Ovary (tissue), 9 donors: ENCODE data around the gene ZNF879. TPM values are rescaled to one million over a fixed set of nuclear protein-coding genes. Genes with fewer than 3 reads are reported as not detected.

Source experiments
- DNase-seq, 5 donors: peaks; one replicate each; pipeline ENCODE4 v3.0.0-alpha.2; 2019 to 2020
- H3K27ac ChIP-seq, 2 donors: fragments of 200-600 bp; one replicate each; pipeline versions ENCODE4 v1.5.1 to v1.8.0; 2019 to 2022
- H3K27me3 ChIP-seq: fragments of 200-600 bp; one replicate; pipeline ENCODE4 v1.8.0; 2022
- H3K36me3 ChIP-seq: fragments of 200-600 bp; sonication (generic); one replicate; pipeline ENCODE4 v1.5.1; 2019
- H3K4me1 ChIP-seq: one replicate; pipeline ENCODE4 v1.8.1; 2013; ENCODE audit warnings: mild to moderate bottlenecking, moderate library complexity; ENCODE audit not compliant: insufficient read depth
- H3K4me3 ChIP-seq: fragments of 200-600 bp; sonication (generic); one replicate; pipeline ENCODE4 v1.5.1; 2017
- H3K9me3 ChIP-seq, 2 donors: fragments of 200-600 bp in 1 of 2; sonication (generic) in 1 of 2; one replicate each; pipeline versions ENCODE4 v1.5.1 to v1.8.1; 2013 to 2019; ENCODE audit warnings: mild to moderate bottlenecking in 1 of 2, moderate library complexity in 1 of 2
- EP300 ChIP-seq: sonication (generic); formaldehyde crosslinking; IDR thresholded peaks from one replicate; pipeline ENCODE4 v1.6.1; 2017; ENCODE audit warnings: antibody characterized with exemption
- POLR2A ChIP-seq: fragments of 450-650 bp; IDR thresholded peaks from one replicate; pipeline ENCODE4 v1.6.1; 2017; ENCODE audit warnings: antibody characterized with exemption, mild to moderate bottlenecking, moderate library complexity
- WGBS, 3 donors: extraction: QIAGEN DNeasy Blood & Tissue Kit in 1 of 3; methylation state at CpG; one replicate each; pipeline versions ENCODE4 v1.1.5 to v1.1.7; 2013 to 2017; 5-methylcytosine and 5-hydroxymethylcytosine counted together
- intact Hi-C, 4 donors: fragments of 100-400 bp; cut with DNase I; formaldehyde crosslinking; loops; one replicate each; pipeline versions ENCODE4 v1.11.0 to v1.15.1; 2022 to 2023
- polyA plus RNA-seq, 2 donors: library from polyadenylated mRNA; stranded (reverse); fragments of 200-250 nt in 1 of 2; fragments of 350-450 nt in 1 of 2; fragmentation: Illumina TruSeq in 1 of 2; extraction: RNeasy Lipid Tissue Mini Kit (QIAGEN cat#74804) in 1 of 2; gene quantifications; one replicate each; pipeline ENCODE4 v1.2.3, GENCODE V29; 2013 to 2014
- total RNA-seq, 7 donors: library from RNA; depleted of rRNA in 2 of 7; stranded (reverse); fragments of >200 nt in 2 of 7; fragmentation: NEBNext Ultra II Directional in 3 of 7; extraction: Animal tissue kit (Norgen Biotek cat#: 25700) in 3 of 7; gene quantifications; one replicate each; pipeline versions ENCODE4 v1.1.0 to v1.2.4, GENCODE V29; 2016 to 2023
- TF ChIP-seq, protein P1 (sequence below), 3 donors: fragments of 450-650 bp in 2 of 3; fragments of 200-600 bp in 1 of 3; IDR thresholded peaks; one replicate each; pipeline versions ENCODE4 v1.5.1 to v1.8.0; 2016 to 2022; ENCODE audit warnings: antibody characterized with exemption in 3 of 3, mild to moderate bottlenecking in 1 of 3
- donor health status: DM: no; HTN: no; CAD: no; lungs with moderate emphysema.
- donor health status: DM: no; HTN: no; CAD: no.
- donor health status: Bipolar disorder and iron deficiency.
- donor health status: DM: yes; HTN: yes; CAD: no.
- donor health status: DM: no; HTN: no; CAD: no.
- donor health status: DM: yes; HTN: yes; CAD: no.

The ZNF879 gene
- total and polyA plus RNA-seq, 9 donors: 2.5 to 12.1 (median 5.1) TPM

GRCh38 chr5:178984145-178985072 lies 39.2 kb upstream of the ZNF879 start:
- intact Hi-C loops: no loop called here
- Histone ChIP-seq H3K27me3 (no peaks in the 10 kb centered on the region), H3K4me1 (no peaks in the 10 kb centered on the region), H3K36me3 (no peaks in the 10 kb centered on the region), H3K27ac (no peak overlapping the region), H3K4me3 (no peak overlapping the region), H3K9me3 (peaks cover 6 to 23% of the 10 kb centered on the region in 2 donors)
- 94 to 96% (median 96%) methylated on average over 37 of the region's 37 CpGs for WGBS, 3 donors
- no peak for DNase-seq
- TF ChIP-seq POLR2A (no peak), EP300 (no peak)
- TF ChIP-seq, protein P1, sequence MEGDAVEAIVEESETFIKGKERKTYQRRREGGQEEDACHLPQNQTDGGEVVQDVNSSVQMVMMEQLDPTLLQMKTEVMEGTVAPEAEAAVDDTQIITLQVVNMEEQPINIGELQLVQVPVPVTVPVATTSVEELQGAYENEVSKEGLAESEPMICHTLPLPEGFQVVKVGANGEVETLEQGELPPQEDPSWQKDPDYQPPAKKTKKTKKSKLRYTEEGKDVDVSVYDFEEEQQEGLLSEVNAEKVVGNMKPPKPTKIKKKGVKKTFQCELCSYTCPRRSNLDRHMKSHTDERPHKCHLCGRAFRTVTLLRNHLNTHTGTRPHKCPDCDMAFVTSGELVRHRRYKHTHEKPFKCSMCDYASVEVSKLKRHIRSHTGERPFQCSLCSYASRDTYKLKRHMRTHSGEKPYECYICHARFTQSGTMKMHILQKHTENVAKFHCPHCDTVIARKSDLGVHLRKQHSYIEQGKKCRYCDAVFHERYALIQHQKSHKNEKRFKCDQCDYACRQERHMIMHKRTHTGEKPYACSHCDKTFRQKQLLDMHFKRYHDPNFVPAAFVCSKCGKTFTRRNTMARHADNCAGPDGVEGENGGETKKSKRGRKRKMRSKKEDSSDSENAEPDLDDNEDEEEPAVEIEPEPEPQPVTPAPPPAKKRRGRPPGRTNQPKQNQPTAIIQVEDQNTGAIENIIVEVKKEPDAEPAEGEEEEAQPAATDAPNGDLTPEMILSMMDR (IDR thresholded peaks at IDR 0.05): no peak

GRCh38 chr5:178986326-178986960 lies 37.2 kb upstream of the ZNF879 start:
- Histone ChIP-seq H3K36me3 (no peaks in the 10 kb centered on the region), H3K27ac (no peak overlapping the region), H3K4me1 (no peaks in the 10 kb centered on the region), H3K9me3 (peaks cover 6 to 20% of the 10 kb centered on the region in 2 donors), H3K27me3 (no peaks in the 10 kb centered on the region), H3K4me3 (no peak overlapping the region)
- WGBS, 3 donors: 96 to 98% (median 97%) methylated on average over 36 to 43 of the region's 43 CpGs
- TF ChIP-seq EP300 (no peak), POLR2A (no peak)
- TF ChIP-seq, protein P1 (IDR thresholded peaks at IDR 0.05): no peak
- intact Hi-C loops: no loop called here
- no peak for DNase-seq

GRCh38 chr5:178988436-178989220 lies 35.0 kb upstream of the ZNF879 start:
- H3K27ac ChIP-seq: no peak overlapping the region
- no peak for DNase-seq
- no peaks in the 10 kb centered on the region for H3K36me3 ChIP-seq
- intact Hi-C loops: no loop called here
- H3K4me3 ChIP-seq: no peak overlapping the region
- H3K27me3 ChIP-seq: no peaks in the 10 kb centered on the region
- TF ChIP-seq POLR2A (no peak), EP300 (no peak)
- TF ChIP-seq, protein P1 (IDR thresholded peaks at IDR 0.05): no peak
- H3K9me3 ChIP-seq: peaks cover 6 to 15% of the 10 kb centered on the region in 2 donors
- no peaks in the 10 kb centered on the region for H3K4me1 ChIP-seq
- 89 to 95% (median 92%) methylated on average over 22 to 27 of the region's 27 CpGs for WGBS, 3 donors

GRCh38 chr5:178989311-178989710 lies 34.3 kb upstream of the ZNF879 start:
- H3K36me3 ChIP-seq: no peaks in the 10 kb centered on the region
- H3K27me3 ChIP-seq: no peaks in the 10 kb centered on the region
- no peak overlapping the region for H3K27ac ChIP-seq
- TF ChIP-seq POLR2A (no peak), EP300 (no peak)
- TF ChIP-seq, protein P1 (IDR thresholded peaks at IDR 0.05): no peak
- no peak for DNase-seq
- H3K4me1 ChIP-seq: no peaks in the 10 kb centered on the region
- intact Hi-C loops: no loop called here
- H3K4me3 ChIP-seq: no peak overlapping the region
- H3K9me3 ChIP-seq: peaks cover 6 to 15% of the 10 kb centered on the region in 2 donors
- WGBS, 3 donors: 92 to 98% (median 93%) methylated on average over 7 of the region's 7 CpGs
